ENCODE results near the gene KIAA0040.

Gene KIAA0040

DNA sequence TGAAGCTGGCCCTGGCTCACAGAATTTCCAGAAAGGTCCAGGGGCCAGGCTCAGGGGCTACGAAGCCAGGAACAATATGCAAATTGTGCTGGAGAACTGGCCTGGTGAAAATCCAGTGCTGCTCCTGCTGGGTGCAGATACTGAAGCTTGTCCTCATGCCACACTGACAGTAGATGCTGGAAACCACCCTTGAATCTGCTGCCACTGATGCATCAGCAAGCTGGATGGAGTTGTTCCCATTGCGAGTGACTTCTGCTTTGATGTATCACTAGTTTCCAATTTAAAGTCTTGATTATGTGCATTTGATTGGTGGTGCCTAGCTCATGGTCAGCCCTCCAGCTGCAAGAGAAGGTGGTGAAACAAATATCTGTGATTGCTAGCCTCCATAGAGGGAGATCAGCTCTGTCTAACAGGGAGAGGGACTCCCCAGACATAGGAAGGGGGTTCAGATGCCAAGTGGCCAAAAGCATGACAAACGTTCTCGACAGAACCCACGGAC, 11.0 kb upstream of the KIAA0040 start:
- in situ Hi-C loops (cut with MboI; ENCODE audit: low sequenced_read_pairs), result no loop called here

DNA sequence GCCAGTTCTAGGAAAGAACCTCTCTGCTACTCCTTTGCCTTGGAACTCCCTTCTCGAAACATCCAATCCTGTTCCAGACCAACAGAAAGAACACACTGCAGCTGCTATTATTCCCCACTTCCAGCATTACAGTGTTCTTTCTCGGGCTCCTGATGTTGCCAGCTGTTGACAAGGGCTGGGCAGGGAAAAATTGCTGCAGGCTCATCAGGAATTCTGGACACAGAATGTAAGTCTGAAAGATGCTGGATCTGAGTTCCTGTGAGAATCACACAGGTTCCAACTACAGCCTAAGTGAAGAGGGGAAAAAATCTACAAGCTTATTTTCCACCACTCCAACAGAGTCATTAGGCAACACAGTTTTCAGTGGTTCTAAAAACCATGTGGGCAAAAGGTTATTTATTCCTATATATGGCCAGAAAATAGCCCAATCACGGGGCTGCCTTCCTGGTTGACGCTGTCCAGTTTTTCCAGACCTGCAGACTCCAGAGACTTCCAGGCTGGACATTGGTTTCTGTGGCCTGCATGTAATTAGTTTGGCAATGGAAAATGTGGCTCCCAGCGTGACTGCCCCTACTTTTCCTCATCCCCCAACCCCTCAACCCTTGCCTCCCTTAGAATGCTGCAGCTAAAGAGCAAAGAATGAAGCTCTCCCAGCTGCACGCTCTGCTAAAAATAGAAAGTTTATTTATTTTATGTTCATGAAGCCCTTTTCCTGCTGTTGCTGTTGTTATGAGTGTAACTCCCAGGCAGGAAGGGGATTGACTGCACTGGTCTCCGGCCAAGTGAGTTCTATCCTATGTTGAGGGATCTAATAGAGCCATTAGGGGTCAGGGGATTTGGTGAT, 8.3 kb upstream of the KIAA0040 start:
- in situ Hi-C loops (cut with MboI; ENCODE audit: low sequenced_read_pairs), result no loop called here

DNA sequence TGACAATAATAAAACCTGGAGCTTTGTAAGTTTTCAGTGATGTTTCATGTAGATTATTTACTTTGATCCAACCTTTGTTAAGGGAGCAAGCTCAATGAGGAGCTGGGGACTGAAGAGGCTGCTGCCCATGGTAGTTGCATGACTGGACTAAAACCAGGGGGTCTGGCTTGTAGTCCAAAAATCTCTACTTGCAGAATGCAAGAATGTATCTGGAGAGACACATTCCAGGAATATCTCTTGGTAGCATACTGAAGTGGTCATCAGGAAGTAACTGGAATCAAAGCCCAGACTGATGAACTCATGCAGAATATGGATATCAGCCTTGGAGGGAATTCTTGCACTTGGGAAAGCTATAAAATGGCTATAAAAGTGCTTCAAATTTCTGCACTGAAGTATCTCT, 5.8 kb upstream of the KIAA0040 start:
- in situ Hi-C loops (cut with MboI; ENCODE audit: low sequenced_read_pairs), result no loop called here

DNA sequence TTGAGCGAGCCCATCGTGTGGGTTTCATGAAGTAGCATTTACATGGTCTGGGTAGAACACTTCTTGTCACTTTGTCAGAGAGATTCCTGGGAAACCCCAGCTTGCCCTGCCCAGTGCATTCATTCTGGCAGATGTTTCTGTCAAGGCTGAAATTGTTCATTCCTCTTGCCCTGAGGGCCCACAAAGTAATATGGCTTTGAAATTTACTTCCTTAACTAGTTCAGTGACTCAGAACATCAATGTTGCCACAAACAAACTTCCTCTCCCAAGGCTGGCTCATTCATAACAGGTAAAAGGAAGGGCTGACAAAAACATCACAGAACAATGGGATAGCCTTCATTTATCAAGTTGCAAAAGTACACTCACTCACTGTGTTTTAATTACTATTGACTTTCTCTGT, 5.0 kb upstream of the KIAA0040 start:
- in situ Hi-C loops (cut with MboI; ENCODE audit: low sequenced_read_pairs), result no loop called here

DNA sequence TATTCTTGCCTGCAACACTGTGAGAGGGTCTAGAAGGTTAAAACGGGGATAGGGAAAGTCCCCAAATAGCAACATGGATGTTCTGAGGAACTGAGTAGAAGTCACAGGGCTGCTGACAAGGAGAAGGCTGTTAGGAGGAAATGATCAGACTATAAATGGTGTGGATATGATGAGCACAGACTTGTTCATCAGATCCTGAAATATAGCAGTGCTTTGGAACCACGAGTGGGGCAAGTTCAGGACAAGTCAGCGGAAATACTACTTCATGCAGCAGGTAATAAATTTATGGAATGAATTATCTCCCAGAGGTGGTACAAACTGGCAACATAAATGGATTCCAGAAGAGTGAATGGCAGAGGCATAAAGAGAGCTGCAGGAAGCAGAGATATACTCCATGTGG, 3.2 kb upstream of the KIAA0040 start:
- in situ Hi-C loops (cut with MboI; ENCODE audit: low sequenced_read_pairs), result no loop called here

DNA sequence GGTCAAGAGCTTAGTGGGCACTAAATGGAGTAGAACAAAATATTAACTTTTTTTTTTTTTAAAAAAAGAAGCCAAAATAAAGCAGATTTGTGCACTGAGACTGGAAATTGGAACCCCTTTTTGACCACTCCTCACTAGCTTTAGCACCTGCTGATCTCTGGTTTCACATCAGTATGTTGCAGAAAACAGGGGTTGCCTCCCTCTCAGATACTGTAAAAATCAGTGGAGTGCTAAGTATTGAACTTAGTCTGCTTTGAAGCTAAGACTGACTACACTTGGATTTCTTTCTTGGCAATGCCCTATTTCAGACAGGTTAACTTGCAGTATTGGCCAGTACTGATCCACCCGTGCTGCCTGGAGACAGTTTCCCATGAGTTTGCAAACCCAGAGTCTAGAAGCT, 2.7 kb upstream of the KIAA0040 start:
- in situ Hi-C loops (cut with MboI; ENCODE audit: low sequenced_read_pairs), result no loop called here

DNA sequence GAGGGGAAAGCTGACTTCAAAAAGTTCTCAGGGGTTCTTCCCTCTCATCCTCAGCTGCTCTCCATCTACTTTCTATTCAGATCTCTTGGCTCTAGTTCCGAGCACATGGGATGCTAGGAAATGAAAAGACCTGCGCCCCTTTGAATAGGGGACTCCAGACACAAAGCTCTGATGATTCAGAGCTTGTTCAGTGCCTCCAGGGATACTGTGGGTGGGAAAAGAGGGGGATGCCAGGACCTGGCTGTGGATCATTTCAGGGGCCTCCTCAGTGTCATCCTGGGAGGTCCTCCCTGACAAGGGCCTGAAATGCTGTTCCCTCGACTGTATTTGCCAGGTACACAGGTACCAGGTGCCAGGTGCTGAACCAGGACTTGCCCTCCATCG, 943 bp upstream of the KIAA0040 start:
- in situ Hi-C loops (cut with MboI; ENCODE audit: low sequenced_read_pairs), result no loop called here

DNA sequence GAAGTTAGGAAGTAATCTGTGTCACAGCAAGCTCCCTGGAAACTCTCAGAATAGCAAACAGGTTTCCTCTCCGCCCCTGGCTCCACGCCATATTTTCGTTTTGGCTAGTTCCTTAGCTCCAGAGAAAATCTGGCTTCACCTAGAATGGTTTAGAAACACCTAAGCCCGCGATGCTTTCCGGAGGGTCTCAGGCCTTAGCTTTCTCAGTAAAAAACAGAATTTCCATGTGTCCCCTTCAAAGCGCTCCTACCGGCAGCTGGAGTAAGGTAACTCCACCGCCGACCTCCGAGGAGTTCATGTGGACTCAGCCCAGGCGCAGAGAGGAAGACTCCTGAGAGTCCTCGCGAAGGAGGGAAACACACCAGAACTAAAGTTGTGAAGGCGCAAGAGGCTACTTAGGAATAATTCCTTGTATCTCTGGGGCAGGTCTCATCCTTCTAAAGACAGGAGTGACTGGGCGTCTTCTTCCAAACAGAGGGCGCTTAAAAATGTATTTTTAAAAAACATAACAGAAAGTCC, 406 bp downstream of the KIAA0040 start:
- in situ Hi-C loops (cut with MboI; ENCODE audit: low sequenced_read_pairs), result no loop called here

DNA sequence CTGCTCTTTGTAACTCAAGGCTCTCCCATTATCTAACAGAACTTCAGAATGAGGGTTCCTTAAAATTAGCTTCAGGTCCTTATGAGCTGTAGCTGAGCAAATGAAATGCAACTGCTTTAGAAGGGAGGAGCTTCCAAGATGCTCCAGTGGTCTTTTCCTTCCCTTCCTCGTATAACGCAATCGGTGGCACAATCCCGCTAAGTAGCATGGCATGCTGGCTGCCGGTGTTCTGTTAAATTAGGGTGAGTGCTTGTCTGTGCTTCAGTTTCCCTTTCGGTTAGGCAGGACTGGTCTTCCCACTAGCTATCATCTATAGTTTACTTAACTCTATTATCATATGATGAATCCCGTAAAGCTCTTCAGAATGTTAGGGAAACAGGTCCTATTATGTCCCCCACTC, 917 bp downstream of the KIAA0040 start:
- in situ Hi-C loops (cut with MboI; ENCODE audit: low sequenced_read_pairs), result no loop called here

DNA sequence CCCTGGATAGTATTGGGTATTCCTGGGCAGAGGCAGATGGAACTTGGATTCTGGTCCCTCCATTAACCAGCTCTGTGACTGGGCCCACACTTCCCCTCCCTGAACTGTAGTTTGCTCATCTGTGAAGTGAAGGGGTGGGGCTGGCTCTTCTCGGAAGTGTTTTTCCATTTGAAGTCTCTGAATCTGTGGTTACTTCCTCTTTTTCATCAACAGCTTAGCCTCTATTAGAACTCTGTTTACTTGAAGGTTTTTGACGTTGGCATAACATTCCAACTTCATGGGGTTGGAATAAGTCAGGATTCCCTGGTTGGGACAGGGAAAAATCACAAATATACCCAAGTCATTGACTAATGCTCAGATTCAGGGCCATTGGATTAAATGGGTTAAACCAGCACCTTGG, 3.6 kb downstream of the KIAA0040 start:
- in situ Hi-C loops (cut with MboI; ENCODE audit: low sequenced_read_pairs), result no loop called here

DNA sequence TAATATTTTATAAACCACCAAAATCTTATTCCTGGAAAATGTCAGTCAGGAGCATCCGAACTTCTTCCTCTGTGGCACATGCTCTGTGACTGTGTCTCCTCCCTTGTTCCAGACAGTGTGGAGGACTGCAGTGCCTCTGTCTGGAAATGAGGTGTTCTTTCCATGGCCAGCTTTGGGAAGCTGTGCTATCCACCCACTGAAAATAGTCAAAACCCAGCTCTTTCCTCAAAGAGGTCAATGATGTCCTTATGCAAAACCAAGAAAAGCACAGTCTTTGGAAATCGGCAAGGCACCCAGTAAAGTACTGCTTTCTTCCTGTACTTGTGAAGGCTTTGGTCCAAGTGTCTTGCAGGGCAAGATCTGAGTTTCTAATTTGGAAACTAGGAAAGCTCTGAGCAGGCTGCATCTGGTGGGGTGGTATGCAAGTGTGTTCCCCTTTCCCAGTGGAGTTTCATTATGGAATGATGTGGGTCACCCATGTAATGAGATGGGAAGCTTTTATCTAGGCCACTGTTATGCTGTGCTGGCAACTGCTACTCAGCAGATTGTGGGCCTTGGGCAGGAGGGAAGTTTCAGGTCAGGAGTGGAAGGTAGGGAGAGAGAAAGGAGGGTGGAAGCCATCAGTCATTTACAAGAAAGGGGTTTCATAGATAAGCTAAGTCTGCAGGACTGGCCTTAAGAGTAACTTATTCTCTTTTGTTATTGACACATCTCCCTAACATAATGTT, 6.0 kb downstream of the KIAA0040 start:
- in situ Hi-C loops (cut with MboI; ENCODE audit: low sequenced_read_pairs), result no loop called here

DNA sequence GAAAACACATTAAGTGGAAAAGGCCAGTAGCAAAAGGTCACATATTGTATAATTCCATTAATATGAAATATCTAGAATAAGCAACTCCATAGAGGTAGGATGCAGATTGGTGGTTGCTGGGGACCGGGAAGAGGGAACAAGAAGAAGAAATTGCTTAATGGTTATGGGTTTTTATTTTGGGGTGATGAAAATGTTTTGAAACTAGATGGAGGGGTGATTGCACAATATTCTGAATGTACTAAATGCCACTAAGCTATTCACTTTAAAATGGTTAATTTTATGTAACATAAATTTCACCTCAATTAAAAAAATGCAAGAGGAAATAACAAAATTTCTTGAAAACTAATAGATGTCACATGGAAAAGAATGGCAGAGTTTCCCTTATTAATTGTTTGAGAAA, 6.7 kb downstream of the KIAA0040 start:
- in situ Hi-C loops (cut with MboI; ENCODE audit: low sequenced_read_pairs), result no loop called here

DNA sequence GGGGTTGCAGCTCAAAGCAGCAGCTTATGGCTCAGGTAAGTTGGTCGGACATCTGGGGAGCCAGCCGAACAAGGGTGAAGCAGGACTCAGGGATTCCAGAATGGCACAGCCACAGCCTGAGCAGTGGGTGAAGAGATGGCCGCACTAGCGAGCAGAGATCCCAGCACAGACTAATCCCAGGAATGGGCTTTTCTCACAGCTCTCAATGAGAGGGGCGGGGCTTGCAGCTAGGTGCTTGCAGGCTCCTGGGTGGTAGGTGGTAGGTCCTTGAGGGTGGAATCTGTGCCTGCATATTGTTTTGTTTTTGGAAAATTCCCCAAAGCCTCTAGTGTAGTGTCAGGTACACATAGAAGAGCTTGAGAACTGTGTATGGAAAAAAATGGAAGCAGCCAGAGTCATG, 9.0 kb downstream of the KIAA0040 start:
- in situ Hi-C loops (cut with MboI; ENCODE audit: low sequenced_read_pairs), result no loop called here

DNA sequence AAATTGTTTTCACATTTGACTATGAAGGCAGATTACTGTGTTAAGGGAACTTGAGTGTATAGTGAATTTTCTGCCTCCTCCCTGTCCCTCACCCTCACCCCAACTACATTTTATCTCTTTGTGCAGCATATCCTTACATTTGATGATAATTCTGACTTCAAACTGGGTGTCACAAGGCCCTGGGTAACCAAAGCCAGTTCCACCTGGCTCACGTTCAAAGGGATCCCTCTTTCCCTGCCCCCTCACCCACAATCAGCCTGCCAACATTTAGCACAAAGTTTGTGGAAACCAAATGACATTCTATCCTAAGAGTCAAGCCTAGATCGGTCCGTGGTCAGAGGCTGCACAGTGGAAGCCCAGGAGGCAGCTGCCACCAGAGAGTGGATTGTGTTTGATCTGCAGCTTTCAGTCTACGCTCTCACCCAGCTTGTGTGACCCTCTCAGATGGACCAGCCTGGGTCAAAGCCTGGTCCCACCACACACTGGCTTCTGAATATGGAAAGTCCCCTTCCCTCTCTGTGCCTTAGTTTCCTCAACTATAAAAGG, 10.3 kb downstream of the KIAA0040 start:
- in situ Hi-C loops (cut with MboI; ENCODE audit: low sequenced_read_pairs), result no loop called here

DNA sequence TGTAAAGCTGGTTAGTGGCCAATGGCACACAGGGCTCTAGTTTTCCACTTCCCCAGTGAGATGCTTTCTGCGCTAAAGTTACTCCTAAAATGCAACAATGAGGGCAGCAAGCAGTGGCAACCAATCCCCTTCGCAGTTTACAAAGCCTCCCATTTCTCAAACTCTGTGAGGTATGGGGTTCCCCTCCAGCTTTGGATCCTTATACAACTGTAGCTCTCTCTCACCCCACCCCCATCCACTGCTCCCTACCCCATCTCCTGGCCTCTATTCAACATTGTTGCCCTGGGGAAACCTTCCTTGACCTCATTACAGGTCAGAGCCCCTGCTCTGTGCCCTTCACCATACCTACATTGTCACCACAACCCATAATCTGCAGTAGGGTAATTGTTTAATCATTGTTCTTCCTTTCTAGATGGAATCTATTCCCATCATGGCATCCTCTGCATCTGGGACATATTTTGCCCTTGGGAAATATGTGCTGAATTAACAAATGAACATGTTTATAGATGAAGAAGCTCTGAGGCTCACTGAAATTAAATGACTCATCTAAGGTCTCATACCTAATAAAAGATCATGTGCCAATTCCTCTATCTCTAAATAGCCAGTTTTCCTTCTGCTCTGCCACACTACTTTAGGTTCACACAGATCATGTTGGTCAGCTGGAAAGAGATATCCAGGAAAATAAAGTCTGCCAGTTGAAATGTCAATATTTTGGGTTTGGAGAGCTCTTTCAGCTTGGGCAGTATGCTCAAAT, 12.6 kb downstream of the KIAA0040 start:
- in situ Hi-C loops (cut with MboI; ENCODE audit: low sequenced_read_pairs), result no loop called here

DNA sequence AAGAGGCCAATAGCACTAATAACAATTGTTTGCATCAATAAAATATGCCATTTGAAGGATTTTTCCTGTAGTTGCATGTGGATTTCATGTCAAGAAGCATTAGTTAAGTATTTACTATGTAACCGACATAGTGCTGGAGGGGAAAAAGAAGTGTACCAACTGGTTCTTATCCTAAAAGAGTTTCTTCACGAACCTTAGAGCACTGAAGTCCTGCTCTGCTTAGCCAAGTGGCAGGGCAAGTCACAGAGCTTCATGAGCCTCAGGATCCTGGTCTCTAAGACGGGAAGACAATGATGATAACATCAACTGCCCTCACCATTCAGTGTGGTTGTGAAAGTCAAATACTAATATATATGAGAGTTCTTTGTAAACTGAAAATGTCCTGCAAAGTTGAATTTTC, 14.1 kb downstream of the KIAA0040 start:
- in situ Hi-C loops (cut with MboI; ENCODE audit: low sequenced_read_pairs), result no loop called here

DNA sequence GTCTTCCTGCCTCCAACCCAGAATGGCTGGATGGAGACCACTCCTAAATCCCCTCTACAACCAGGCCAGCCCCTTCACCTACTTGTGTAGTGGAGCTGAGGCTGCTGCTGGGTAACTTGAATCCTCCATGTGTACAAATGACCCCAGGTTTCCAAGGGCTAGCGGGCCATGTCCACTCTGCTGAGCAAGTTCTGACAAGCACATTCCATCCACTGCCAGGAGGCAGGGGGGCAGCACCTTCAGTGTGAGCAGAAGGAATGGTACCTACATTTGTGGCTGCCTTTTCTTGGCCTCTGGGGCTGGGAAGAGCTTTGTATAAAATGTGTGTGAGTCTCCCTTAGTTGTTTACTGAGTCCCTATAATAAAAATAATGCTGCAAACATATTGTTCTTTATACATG, 14.5 kb downstream of the KIAA0040 start:
- in situ Hi-C loops (cut with MboI; ENCODE audit: low sequenced_read_pairs), result no loop called here

DNA sequence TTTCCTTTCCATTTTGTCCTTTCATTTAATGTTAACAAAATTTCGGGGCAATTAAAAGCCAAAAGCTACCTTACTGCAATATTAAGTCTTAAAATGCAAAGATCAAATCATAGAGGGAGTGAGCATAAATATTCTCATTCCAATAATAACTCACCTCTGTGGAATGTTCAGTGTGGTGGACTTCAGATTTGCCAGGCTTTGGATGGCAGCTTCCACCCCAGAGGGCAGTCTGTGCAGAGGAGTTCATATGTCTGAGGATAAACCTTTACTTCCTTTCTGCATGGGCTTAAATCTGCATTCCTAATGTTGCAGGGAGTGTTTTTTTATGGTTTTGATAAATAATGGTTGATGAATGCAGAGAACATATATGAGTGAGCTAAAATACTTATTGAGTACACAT, 16.3 kb downstream of the KIAA0040 start:
- in situ Hi-C loops (cut with MboI; ENCODE audit: low sequenced_read_pairs), result no loop called here

DNA sequence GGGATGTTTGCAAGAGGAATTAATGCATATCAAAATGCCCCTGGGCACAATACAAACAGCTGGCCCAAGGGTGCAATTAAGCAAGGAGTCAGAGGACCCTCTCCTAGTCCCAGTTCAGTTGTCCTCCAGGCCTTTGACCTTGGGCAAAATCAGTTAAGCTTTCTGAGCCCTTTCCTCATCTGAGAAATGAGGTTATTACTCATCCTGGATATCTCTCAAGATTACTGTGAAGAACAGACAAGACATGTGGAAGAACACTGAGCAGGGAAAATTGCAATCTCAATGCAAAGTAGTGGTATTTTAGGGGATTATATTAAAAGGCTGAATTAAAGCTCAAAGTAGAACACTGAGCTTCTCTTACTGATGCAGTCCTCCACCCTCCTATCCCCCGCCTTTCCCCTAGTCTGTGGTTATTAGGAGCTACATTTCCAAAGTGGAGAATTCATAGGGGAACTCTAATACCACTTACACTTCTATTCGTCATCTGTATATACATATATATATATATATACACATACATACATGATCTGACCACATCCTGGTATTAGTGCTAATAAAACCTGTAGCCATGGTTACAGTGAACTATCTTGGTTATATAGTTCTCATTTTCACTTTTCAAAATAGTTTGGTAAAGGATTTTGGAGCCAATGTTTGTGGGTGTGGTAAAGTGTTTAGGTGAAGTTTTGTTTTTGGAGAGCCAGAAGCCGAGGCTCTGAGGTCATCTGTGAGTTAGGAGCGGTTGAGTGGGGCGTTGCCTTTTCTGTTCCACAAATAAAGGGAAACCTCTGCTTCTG, 18.1 kb downstream of the KIAA0040 start:
- in situ Hi-C loops (cut with MboI; ENCODE audit: low sequenced_read_pairs), result no loop called here

DNA sequence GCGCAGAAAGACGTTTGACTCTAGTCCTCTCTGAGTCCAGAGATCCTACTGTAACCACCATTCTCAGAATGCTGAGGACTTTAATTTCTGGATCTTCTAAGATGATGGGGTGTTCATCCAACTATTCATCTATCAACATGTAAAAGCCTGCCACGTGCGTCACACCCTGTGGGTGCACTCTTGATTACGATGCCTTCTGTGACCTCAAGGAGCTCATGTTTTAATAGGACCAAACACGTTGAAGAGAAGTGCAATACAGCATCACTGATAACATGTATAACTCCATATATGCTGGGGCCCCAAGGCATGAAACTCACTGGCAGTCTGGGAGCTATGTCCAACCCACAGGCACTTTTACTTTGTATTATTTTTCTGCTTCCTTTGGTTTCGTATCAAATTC, 19.0 kb downstream of the KIAA0040 start:
- in situ Hi-C loops (cut with MboI; ENCODE audit: low sequenced_read_pairs), result no loop called here

Data from HL-60/S4 (cell line).